Measurements from ENCODE around the gene NIM1K. TPM values are rescaled to one million over a fixed set of nuclear protein-coding genes. Genes with fewer than 3 reads are reported as not detected.

Gene NIM1K
- total RNA-seq, 3 donors from 2014 or later: 0.29 to 0.48 (median 0.33) TPM

DNA sequence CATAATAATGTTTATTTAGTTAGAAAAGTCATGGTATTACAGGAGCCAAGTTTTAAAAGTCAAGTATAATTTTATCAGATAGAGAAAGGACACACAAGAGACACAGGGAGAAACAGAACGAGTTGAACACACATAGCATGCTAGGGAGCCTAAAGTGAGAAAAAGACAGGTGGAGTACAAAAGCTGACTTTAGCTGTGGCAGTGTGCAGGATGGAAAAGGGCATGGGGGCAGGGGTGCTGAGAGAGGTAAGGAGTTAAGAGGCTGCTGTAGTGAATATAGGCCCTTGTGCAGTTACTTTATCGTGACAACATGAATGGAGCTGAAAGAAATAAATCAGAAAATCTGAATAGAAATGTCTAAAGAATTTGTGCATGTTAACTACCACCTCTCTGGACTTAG is 103.2 kb downstream of the NIM1K start:
- no peaks in the 10 kb centered on the region for H3K27me3 ChIP-seq
- no peaks in the 10 kb centered on the region for H3K36me3 ChIP-seq
- no peaks in the 10 kb centered on the region for H3K9me3 ChIP-seq
- intact Hi-C loops (cut with DNase I; ENCODE audit: low total_unique reads): no loop called here
- H3K27ac ChIP-seq: no peak overlapping the region
- no peaks in the 10 kb centered on the region for H3K4me1 ChIP-seq
- no peak for DNase-seq (ENCODE audit: low spot score in 2 of 2)
- TF ChIP-seq POLR2A (IDR thresholded peaks at IDR 0.05) (no peak), POLR2AphosphoS5 (IDR thresholded peaks at IDR 0.05) (no peak)
- TF ChIP-seq, protein P1, sequence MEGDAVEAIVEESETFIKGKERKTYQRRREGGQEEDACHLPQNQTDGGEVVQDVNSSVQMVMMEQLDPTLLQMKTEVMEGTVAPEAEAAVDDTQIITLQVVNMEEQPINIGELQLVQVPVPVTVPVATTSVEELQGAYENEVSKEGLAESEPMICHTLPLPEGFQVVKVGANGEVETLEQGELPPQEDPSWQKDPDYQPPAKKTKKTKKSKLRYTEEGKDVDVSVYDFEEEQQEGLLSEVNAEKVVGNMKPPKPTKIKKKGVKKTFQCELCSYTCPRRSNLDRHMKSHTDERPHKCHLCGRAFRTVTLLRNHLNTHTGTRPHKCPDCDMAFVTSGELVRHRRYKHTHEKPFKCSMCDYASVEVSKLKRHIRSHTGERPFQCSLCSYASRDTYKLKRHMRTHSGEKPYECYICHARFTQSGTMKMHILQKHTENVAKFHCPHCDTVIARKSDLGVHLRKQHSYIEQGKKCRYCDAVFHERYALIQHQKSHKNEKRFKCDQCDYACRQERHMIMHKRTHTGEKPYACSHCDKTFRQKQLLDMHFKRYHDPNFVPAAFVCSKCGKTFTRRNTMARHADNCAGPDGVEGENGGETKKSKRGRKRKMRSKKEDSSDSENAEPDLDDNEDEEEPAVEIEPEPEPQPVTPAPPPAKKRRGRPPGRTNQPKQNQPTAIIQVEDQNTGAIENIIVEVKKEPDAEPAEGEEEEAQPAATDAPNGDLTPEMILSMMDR (IDR thresholded peaks at IDR 0.05): no peak
- H3K4me3 ChIP-seq: no peak overlapping the region

DNA sequence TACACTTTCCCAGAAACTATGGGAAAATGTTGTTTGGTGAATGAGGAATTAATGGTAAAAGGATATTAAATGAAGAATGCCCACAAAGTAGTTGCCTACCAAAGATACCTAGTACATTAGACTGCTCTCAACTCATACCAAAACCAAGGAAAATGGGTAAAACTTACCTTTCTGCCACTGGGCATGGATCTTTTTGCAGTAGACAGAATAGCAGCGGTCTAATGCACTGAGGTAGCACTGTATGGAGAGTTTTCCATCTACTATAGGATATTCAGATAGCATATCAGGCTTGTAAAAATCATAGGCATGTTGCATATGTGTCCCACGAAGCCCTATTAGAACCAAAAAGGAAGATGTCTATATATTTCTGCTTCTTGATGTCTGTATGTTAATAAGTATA is 104.8 kb downstream of the NIM1K start:
- TF ChIP-seq, protein P1 (IDR thresholded peaks at IDR 0.05): no peak
- TF ChIP-seq POLR2A (IDR thresholded peaks at IDR 0.05) (no peak), POLR2AphosphoS5 (IDR thresholded peaks at IDR 0.05) (no peak)
- H3K4me1 ChIP-seq: no peaks in the 10 kb centered on the region
- H3K36me3 ChIP-seq: no peaks in the 10 kb centered on the region

DNA sequence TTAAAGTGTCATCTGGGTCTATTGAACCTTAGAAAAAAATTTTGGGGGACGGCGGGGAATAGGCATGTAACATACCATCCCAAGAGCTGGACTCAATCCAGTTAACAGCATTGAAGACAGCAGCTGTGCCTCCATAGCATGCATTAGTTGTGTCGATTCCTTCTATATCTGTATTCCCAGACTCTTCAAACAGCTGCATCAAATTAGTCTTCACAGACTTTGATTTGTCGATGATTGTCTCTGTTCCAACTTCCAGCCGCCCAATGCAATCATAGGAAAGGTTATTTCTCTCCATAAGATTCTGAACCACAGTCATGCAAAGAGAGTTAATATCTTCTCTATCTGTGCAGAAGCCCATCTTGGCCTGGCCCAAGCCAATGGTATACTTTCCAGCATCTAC is 106.4 kb downstream of the NIM1K start:
- DNase-seq (ENCODE audit: low spot score in 2 of 2): no peak
- Histone ChIP-seq H3K4me3 (no peak overlapping the region), H3K9me3 (no peaks in the 10 kb centered on the region), H3K4me1 (no peaks in the 10 kb centered on the region), H3K27me3 (no peaks in the 10 kb centered on the region), H3K36me3 (no peaks in the 10 kb centered on the region), H3K27ac (no peak overlapping the region)
- intact Hi-C loops (cut with DNase I; ENCODE audit: low total_unique reads): no loop called here
- TF ChIP-seq POLR2A (IDR thresholded peaks at IDR 0.05) (no peak), POLR2AphosphoS5 (IDR thresholded peaks at IDR 0.05) (no peak)
- TF ChIP-seq, protein P1 (IDR thresholded peaks at IDR 0.05): no peak

More for the DNA sequence above, 104.8 kb downstream of the NIM1K start:
- no peak overlapping the region for H3K4me3 ChIP-seq
- no peaks in the 10 kb centered on the region for H3K27me3 ChIP-seq
- intact Hi-C loops (cut with DNase I; ENCODE audit: low total_unique reads): no loop called here
- no peak overlapping the region for H3K27ac ChIP-seq
- DNase-seq (ENCODE audit: low spot score in 2 of 2): no peak
- no peaks in the 10 kb centered on the region for H3K9me3 ChIP-seq

DNA sequence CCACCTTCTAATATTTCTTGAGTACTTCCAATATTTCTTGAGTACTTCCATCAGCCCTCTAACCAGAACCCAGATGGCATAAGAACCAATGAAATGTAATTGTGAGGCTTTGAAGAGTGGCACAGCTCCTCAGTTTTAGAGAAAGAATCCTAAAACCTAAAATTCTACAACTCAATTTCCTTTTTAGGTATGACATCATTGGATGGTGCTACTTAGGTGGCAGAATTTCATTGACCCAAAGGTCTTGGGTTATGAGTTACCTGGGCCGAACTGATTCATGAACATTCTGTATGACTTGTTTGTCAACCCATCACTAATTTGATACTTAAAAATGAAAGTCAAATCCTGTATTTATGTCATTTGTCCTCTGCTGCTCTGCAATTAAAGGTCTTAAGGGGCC is 108.1 kb downstream of the NIM1K start:
- intact Hi-C loops (cut with DNase I; ENCODE audit: low total_unique reads): no loop called here
- TF ChIP-seq, protein P1 (IDR thresholded peaks at IDR 0.05): no peak
- no peak for TF ChIP-seq POLR2AphosphoS5 (IDR thresholded peaks at IDR 0.05)
- TF ChIP-seq POLR2A (IDR thresholded peaks at IDR 0.05): no peak

DNA sequence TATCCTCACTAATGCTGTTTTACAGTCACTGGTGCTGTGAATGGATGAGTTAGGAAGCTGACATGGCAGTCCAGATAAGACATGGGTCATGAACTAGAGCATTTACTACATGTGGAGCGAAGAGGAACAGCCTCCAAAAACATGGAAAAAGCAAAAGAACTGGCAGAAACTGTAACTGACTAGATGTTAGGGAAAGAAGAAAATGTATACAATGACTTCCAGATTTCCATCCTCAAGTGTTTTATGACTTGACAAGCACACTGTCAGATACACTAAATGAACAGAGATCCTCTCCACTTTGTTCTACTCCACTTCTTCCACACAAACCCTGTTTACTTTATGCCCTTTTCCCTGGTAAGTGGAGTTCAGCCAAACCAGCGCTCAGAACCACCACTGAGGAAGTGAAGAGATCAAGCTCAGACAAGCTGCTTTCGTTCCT is 109.6 kb downstream of the NIM1K start:
- no peaks in the 10 kb centered on the region for H3K4me1 ChIP-seq
- H3K9me3 ChIP-seq: no peaks in the 10 kb centered on the region
- TF ChIP-seq, protein P1 (IDR thresholded peaks at IDR 0.05): no peak
- TF ChIP-seq POLR2AphosphoS5 (IDR thresholded peaks at IDR 0.05) (no peak), POLR2A (IDR thresholded peaks at IDR 0.05) (no peak)
- H3K27ac ChIP-seq: no peak overlapping the region
- H3K27me3 ChIP-seq: no peaks in the 10 kb centered on the region
- H3K36me3 ChIP-seq: no peaks in the 10 kb centered on the region
- intact Hi-C loops (cut with DNase I; ENCODE audit: low total_unique reads): no loop called here
- DNase-seq (ENCODE audit: low spot score in 2 of 2): no peak
- H3K4me3 ChIP-seq: no peak overlapping the region

More for the DNA sequence above, 108.1 kb downstream of the NIM1K start:
- H3K4me1 ChIP-seq: no peaks in the 10 kb centered on the region
- no peak overlapping the region for H3K27ac ChIP-seq
- H3K4me3 ChIP-seq: no peak overlapping the region
- no peak for DNase-seq (ENCODE audit: low spot score in 2 of 2)
- no peaks in the 10 kb centered on the region for H3K36me3 ChIP-seq
- H3K27me3 ChIP-seq: no peaks in the 10 kb centered on the region
- H3K9me3 ChIP-seq: no peaks in the 10 kb centered on the region
